HG03280 (cell line): ENCODE results near the gene ATP2B3.

Experiments
- ATAC-seq: cut with Tn5 transposase; IDR thresholded peaks from one replicate; pipeline ENCODE4 v1.9.1; 2021; ENCODE audit warnings: mild to moderate bottlenecking, moderate library complexity; ENCODE audit not compliant: unreplicated experiment

ATP2B3 gene

DNA sequence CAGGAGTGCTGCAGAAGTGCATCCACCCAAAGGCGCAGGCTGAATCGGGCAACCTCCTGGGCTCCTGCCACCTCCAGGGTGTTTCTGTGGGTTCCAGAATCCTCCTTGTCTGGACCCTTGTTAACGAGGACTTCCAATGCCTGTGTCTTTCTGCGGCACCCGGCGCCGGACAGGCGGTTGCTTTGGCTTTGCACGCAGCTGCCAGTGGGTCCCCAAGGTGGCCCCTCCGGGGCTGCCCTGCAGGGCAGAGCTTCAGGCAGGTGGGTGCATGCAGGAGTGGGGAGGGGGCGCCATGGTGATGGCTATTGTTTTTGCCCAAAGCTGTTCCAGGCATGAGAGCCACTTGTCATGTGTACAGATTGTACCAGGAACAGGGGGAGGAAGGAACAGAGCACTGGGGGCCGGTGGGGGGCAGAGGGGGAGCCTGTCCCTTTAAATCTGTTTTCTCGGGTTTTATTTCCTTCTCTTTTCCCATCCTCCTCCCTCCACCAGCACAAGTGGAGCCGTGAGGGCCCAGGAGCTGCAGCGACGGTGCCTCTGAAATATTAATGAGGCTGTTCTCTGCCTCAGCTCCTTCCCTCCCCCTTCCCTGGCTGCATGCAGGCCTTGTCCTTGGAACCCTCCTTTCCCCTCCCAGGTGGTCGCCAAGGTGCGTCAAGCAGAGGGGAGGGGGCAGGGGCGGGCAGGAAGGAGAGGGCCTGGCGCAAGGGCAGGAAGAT is 13.1 kb downstream of the ATP2B3 start:
- ATAC-seq, result no peak

GRCh38 chrX:153533091-153533490 is 15.6 kb downstream of the ATP2B3 start:
- ATAC-seq, result no peak

- ATAC-seq, result no peak
Observed at GRCh38 chrX:153537080-153537479, 19.6 kb downstream of the ATP2B3 start.

DNA sequence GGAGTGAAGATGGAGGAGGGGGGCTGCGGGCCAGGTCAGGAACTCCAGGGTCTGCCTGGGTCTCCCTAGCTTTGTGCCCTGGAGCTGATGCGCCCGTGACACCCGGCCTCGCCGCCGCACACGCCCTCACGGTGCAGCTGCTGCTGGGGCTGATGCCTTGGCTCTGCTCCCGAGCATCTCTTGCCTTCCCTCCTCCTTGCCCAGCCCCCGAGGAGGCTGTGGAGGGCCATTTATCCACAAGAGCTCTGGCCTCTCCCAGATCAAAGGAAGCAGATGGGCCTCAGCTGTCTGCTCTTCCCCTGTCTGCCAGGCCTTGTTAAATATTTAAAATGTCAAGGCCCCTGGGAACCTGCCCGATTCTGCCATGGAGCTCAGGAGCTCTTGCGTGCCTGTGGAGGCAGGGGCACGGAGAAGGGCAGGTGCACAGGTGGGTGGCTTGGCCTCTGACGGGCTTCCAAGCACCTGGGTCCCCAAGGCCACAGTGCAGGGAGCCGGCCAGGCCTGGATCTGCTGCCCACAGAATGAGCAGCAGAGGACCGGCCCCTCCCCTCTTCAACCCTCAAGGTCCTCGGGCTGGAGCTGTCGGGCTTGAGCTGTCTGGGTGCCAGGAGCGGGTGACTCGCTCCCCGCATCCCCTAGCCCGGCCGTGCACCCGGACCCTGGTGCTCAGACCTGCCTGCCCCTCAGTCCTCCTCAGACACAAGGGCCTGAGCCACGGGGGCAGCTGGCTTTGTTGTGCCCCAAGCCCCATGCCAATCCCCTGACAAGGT is 20.3 kb downstream of the ATP2B3 start:
- ATAC-seq, result no peak

DNA sequence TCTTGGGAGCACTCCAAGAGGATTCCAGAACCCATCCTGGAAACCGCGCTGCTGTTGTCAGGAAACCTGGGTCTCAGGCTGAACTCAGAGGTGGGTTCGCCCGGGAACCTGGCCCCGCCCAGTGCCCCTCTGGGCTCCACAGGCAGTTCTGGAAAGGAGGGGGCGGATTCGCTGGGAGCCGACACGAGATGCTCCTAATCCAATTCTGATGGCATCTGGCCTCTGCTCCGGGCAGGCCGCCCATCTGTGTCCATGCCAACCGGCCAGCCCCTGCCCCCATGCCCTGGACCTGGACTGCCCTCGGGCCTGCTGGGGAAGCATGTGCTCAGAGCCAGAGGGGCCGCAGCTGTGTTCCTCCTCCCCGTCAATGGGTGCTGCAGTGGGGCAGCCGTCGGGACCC is 21.0 kb downstream of the ATP2B3 start:
- no peak for ATAC-seq

GRCh38 chrX:153539171-153539978 is 21.9 kb downstream of the ATP2B3 start:
- peak; percentile 57 for ATAC-seq

- no peak for ATAC-seq
Observed at GRCh38 chrX:153539979-153540358, 22.5 kb downstream of the ATP2B3 start.

- no peak for ATAC-seq
Observed at GRCh38 chrX:153544727-153545126, 27.3 kb downstream of the ATP2B3 start.

- no peak for ATAC-seq
Observed at GRCh38 chrX:153546386-153546785, 28.9 kb downstream of the ATP2B3 start.

DNA sequence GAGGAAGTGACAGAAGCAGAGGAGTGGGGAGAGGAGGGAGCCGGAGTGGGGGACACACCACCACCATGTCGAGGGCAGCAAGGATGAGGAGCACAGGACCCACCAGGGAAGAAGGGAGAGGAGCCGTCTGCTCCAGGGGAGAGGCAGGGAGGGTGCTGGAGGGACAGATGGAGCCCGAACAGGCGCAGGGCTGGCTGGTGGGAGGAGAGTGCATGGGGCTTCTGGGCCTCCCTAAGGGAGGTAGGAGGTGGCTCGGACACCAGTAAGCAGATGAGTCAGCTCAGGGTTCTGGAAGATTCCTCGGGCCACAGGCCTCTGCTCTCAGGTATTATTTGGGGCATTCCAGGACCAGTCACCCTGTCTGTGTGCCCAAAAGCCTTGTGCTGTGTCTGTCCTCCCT is 29.8 kb downstream of the ATP2B3 start:
- no peak for ATAC-seq

- ATAC-seq, result no peak
Observed at GRCh38 chrX:153549231-153549630, 31.8 kb downstream of the ATP2B3 start.

GRCh38 chrX:153549807-153550206 is 32.4 kb downstream of the ATP2B3 start:
- no peak for ATAC-seq

- ATAC-seq, result no peak
Observed at GRCh38 chrX:153551135-153551534, 33.7 kb downstream of the ATP2B3 start.

DNA sequence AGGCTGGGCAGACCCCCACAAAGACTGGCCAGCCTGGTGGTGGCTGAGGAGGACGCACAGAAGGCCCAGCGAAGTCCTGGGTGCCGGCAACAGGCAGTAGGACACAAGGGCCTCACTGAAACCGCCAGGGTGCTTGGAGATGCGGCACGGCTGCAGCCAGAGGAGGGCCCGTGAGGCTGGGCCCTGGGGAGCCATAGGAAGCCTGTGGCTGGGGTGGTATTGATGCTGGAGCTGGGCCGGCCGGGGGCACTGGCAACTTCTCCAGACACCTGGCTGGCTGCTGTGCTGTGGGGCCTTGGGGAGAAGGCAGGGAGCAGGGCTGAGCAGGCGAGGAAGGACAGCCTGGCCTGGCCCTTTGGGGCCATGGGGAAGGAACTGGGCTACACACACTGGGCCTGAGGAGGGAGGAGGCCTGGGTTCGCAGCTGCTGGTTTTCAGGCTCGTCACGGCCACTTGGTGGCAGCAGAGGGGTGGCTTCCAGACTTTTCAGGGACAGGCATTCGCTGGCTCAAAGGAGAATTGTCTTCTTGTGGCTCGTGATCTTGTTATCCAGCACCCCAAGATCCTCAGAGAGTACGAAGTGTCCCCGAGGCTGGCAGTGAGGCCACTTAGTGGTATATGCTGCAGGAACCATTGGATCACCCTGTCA is 37.2 kb downstream of the ATP2B3 start:
- no peak for ATAC-seq

GRCh38 chrX:153556767-153557166 is 39.3 kb downstream of the ATP2B3 start:
- no peak for ATAC-seq

DNA sequence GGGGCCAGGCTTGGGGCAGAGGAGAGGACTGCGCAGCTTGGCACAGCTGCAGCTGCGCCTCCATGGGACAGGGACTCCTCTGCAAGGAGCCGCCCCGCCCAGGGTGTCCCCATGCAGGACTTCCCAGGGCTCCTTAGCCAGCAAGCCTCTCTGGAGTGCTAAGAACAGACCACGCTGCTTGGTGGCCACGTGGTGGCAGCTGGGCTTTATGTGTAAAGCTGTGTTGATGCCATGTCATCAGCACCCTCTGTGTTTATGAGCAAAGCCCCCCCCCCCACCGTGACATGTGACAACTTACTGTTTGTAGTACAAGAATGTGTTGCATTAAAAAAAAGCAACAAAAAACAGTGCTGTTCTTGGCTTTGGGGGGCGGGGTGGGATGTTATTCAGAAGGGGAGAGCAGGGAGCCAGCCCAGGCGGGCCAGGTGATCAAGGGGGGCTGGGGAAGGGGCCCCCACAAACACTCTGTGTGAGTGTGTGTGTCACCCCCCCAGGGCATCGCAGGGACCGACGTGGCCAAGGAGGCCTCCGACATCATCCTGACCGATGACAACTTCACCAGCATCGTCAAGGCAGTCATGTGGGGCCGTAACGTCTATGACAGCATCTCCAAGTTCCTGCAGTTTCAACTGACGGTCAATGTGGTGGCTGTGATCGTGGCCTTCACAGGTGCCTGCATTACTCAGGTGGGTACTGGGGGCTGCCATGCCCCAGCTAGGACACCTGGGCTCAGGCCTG is 40.3 kb downstream of the ATP2B3 start:
- ATAC-seq, result no peak

- ATAC-seq, result no peak
Observed at GRCh38 chrX:153560000-153560399, 42.6 kb downstream of the ATP2B3 start.

GRCh38 chrX:153560466-153560865 is 43.0 kb downstream of the ATP2B3 start:
- ATAC-seq, result no peak

GRCh38 chrX:153561337-153561736 is 43.9 kb downstream of the ATP2B3 start:
- ATAC-seq, result no peak

- no peak for ATAC-seq
Observed at GRCh38 chrX:153562546-153562945, 45.1 kb downstream of the ATP2B3 start.
